ENCODE results near the gene NKIRAS1.

Gene NKIRAS1

DNA sequence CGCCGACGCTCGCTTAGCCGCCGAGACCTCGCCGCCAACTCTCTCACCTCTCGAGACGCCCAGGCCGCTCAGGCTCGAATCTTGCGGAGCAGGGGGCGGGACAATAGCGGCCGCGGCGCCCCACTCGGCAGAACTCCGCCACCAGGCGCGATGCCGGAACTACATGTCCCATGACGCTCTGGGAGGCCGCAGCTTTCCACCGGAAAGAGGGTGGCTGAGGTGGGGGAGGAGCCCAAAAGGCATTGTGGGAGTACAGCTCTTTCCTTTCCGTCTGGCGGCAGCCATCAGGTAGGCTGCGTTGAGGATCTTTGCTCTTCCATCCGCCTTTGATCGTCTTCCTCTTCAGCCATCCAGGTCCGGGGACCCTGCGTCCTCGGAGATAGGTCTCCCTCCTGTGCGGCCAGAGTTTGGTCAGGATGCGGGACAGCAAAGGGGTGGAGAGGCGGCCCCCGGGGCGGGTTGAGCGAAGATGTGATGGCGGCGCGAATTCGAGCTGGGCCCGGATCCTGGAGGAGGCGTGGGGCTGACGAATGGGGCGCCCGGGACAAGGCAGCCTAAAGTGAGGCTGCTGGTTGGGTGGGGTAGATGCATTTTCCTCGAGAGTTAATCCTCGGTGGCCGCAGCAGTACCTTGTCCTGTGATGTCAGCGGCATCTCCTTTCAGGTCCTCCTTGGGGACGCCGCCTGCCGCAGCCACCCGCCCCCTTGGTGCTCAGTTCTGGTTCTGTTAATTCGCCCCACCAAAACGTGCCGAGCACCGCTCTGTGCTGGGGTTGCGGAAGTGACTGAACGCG lies at the start of gene NKIRAS1, which contains the start of gene RPL15:
Gene NKIRAS1 (minus strand): TSS at position 105 of the 793 bp plus-strand sequence. CDS start 6,086 bp downstream, outside the sequence.
Gene RPL15 (plus strand): TSS at position 247 of the 793 bp plus-strand sequence. CDS start 728 bp downstream, outside the sequence.
- no peak for TF ChIP-seq OSR1 (CRISPR knock-in tag; IDR thresholded peaks at IDR 0.05)
- no peak for TF ChIP-seq TOX (CRISPR knock-in tag; IDR thresholded peaks at IDR 0.05; ENCODE audit: borderline replicate concordance)
- no peak for TF ChIP-seq ISL1 (CRISPR knock-in tag; IDR thresholded peaks at IDR 0.05)
- TF ChIP-seq ZNF565 (CRISPR knock-in tag; conservative IDR thresholded peaks at IDR 0.05; ENCODE audit: low read depth) = 0 out of 2 replicates have a peak, but pooled peaks have one; percentile 8
- no peak for TF ChIP-seq ZNF8 (CRISPR knock-in tag; IDR thresholded peaks at IDR 0.05)
- peak; percentile 93 for ATAC-seq

DNA sequence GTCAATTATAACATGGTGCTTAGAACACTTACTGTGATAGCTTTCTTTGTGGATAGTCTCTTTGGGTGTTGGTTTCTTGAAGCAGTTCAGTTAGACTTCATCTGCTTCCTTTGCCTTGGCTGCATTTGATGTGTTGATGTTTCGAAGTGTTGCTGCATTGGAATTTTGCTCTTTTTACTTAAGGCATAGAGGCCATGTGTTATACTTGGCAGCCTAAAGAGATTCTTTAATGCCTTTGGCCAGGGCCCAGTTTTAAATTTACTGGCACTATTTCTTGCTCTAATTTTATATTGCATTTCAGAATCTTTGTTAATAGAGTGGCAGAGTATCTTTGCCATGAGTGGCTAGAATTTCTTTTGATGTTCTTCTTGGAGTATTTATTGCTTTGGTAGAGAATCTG lies 49.5 kb upstream of the NKIRAS1 start:
- ATAC-seq = no peak
- peak; percentile 64 for TF ChIP-seq ISL1 (CRISPR knock-in tag; IDR thresholded peaks at IDR 0.05)
- TF ChIP-seq ESRRG (CRISPR knock-in tag; IDR thresholded peaks at IDR 0.05) = no peak
- no peak for TF ChIP-seq SNAI2 (CRISPR knock-in tag; IDR thresholded peaks at IDR 0.05)
- no peak for TF ChIP-seq ZC3H10 (CRISPR knock-in tag; IDR thresholded peaks at IDR 0.05)

DNA sequence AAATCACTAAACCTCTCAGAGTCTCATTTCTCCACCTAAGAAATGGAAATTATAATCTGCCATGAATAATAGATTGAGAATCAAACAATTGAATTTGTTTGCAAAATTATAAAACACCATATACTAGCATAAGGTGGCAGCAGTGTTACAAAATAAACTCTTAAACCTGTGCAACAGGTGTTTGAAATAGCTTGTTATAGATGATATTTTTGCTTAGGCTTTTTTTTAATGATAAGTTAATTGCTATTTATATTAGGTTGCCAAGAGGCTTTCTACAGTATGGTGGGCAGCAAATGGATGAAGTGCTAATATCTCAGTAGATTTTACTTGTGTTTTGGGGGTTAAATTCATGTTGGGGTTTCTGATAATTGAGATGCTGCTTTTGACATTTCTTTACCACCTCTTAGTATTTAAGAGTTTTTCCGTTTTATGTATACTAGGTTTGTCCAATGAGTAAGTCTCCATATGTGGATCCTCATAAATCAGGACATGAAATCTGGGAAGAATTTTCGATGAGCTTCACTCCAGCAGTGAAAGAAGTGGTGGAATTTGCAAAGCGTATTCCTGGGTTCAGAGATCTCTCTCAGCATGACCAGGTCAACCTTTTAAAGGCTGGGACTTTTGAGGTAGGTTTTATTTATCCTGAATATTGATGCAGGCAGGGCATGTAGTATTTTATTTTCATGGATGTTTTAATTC lies 47.9 kb upstream of the NKIRAS1 start:
- no peak for ATAC-seq
- TF ChIP-seq ARNTL (CRISPR knock-in tag; IDR thresholded peaks at IDR 0.05; ENCODE audit: borderline replicate concordance, low read depth) (no peak), GLIS3 (CRISPR knock-in tag; IDR thresholded peaks at IDR 0.05) (no peak), CSDC2 (CRISPR knock-in tag; IDR thresholded peaks at IDR 0.05) (no peak), ESRRG (CRISPR knock-in tag; IDR thresholded peaks at IDR 0.05) (no peak), ZNF8 (CRISPR knock-in tag; IDR thresholded peaks at IDR 0.05) (no peak), SNAI2 (CRISPR knock-in tag; IDR thresholded peaks at IDR 0.05) (no peak), BACH2 (CRISPR knock-in tag; IDR thresholded peaks at IDR 0.05; ENCODE audit: borderline replicate concordance) (no peak), ZNF70 (CRISPR knock-in tag; IDR thresholded peaks at IDR 0.05) (no peak)
- TF ChIP-seq, protein P1, sequence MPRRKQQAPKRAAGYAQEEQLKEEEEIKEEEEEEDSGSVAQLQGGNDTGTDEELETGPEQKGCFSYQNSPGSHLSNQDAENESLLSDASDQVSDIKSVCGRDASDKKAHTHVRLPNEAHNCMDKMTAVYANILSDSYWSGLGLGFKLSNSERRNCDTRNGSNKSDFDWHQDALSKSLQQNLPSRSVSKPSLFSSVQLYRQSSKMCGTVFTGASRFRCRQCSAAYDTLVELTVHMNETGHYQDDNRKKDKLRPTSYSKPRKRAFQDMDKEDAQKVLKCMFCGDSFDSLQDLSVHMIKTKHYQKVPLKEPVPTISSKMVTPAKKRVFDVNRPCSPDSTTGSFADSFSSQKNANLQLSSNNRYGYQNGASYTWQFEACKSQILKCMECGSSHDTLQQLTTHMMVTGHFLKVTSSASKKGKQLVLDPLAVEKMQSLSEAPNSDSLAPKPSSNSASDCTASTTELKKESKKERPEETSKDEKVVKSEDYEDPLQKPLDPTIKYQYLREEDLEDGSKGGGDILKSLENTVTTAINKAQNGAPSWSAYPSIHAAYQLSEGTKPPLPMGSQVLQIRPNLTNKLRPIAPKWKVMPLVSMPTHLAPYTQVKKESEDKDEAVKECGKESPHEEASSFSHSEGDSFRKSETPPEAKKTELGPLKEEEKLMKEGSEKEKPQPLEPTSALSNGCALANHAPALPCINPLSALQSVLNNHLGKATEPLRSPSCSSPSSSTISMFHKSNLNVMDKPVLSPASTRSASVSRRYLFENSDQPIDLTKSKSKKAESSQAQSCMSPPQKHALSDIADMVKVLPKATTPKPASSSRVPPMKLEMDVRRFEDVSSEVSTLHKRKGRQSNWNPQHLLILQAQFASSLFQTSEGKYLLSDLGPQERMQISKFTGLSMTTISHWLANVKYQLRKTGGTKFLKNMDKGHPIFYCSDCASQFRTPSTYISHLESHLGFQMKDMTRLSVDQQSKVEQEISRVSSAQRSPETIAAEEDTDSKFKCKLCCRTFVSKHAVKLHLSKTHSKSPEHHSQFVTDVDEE (CRISPR knock-in tag; IDR thresholded peaks at IDR 0.05) = no peak
- TF ChIP-seq, protein P2, sequence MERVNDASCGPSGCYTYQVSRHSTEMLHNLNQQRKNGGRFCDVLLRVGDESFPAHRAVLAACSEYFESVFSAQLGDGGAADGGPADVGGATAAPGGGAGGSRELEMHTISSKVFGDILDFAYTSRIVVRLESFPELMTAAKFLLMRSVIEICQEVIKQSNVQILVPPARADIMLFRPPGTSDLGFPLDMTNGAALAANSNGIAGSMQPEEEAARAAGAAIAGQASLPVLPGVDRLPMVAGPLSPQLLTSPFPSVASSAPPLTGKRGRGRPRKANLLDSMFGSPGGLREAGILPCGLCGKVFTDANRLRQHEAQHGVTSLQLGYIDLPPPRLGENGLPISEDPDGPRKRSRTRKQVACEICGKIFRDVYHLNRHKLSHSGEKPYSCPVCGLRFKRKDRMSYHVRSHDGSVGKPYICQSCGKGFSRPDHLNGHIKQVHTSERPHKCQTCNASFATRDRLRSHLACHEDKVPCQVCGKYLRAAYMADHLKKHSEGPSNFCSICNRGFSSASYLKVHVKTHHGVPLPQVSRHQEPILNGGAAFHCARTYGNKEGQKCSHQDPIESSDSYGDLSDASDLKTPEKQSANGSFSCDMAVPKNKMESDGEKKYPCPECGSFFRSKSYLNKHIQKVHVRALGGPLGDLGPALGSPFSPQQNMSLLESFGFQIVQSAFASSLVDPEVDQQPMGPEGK (CRISPR knock-in tag; IDR thresholded peaks at IDR 0.05; ENCODE audit: borderline replicate concordance) = no peak

DNA sequence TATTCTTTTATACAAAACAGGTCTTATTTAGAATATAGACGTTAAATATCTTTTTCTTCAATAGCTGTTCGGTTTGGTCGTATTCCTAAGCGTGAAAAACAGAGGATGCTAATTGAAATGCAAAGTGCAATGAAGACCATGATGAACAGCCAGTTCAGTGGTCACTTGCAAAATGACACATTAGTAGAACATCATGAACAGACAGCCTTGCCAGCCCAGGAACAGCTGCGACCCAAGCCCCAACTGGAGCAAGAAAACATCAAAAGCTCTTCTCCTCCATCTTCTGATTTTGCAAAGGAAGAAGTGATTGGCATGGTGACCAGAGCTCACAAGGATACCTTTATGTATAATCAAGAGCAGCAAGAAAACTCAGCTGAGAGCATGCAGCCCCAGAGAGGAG lies 45.1 kb upstream of the NKIRAS1 start:
- no peak for ATAC-seq
- TF ChIP-seq SNAI2 (CRISPR knock-in tag; IDR thresholded peaks at IDR 0.05) = no peak
- TF ChIP-seq OSR1 (CRISPR knock-in tag; IDR thresholded peaks at IDR 0.05) = no peak
- TF ChIP-seq, protein P2 (CRISPR knock-in tag; IDR thresholded peaks at IDR 0.05; ENCODE audit: borderline replicate concordance) = no peak
- no peak for TF ChIP-seq TCF4 (CRISPR knock-in tag; IDR thresholded peaks at IDR 0.05; ENCODE audit: borderline replicate concordance)
- no peak for TF ChIP-seq GLIS3 (CRISPR knock-in tag; IDR thresholded peaks at IDR 0.05)
- no peak for TF ChIP-seq TOX (CRISPR knock-in tag; IDR thresholded peaks at IDR 0.05; ENCODE audit: borderline replicate concordance)
- no peak for TF ChIP-seq ZFP3 (CRISPR knock-in tag; IDR thresholded peaks at IDR 0.05)
- TF ChIP-seq ZFP30 (CRISPR knock-in tag; IDR thresholded peaks at IDR 0.05) = no peak
- TF ChIP-seq ZNF70 (CRISPR knock-in tag; IDR thresholded peaks at IDR 0.05) = no peak
- TF ChIP-seq, protein P3, sequence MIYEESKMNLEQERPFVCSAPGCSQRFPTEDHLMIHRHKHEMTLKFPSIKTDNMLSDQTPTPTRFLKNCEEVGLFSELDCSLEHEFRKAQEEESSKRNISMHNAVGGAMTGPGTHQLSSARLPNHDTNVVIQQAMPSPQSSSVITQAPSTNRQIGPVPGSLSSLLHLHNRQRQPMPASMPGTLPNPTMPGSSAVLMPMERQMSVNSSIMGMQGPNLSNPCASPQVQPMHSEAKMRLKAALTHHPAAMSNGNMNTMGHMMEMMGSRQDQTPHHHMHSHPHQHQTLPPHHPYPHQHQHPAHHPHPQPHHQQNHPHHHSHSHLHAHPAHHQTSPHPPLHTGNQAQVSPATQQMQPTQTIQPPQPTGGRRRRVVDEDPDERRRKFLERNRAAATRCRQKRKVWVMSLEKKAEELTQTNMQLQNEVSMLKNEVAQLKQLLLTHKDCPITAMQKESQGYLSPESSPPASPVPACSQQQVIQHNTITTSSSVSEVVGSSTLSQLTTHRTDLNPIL (CRISPR knock-in tag; IDR thresholded peaks at IDR 0.05; ENCODE audit: low read depth) = no peak
- TF ChIP-seq, protein P1 (CRISPR knock-in tag; IDR thresholded peaks at IDR 0.05) = no peak
- TF ChIP-seq ARNTL (CRISPR knock-in tag; IDR thresholded peaks at IDR 0.05; ENCODE audit: borderline replicate concordance, low read depth) = no peak
- no peak for TF ChIP-seq ZNF565 (CRISPR knock-in tag; conservative IDR thresholded peaks at IDR 0.05; ENCODE audit: low read depth)
- no peak for TF ChIP-seq ZNF8 (CRISPR knock-in tag; IDR thresholded peaks at IDR 0.05)
- TF ChIP-seq RARB (CRISPR knock-in tag; IDR thresholded peaks at IDR 0.05) = no peak
- TF ChIP-seq BACH2 (CRISPR knock-in tag; IDR thresholded peaks at IDR 0.05; ENCODE audit: borderline replicate concordance) = no peak

All from SK-N-SH treated with all-trans-retinoic acid at 6 μM for 48 hours (cell line).